ENCODE data around the gene PLSCR4.

- TF ChIP-seq CTCF (IDR thresholded peaks at IDR 0.05) (no peak), EP300 (IDR thresholded peaks at IDR 0.05) (no peak)
Observed at GRCh38 chr3:146273721-146274407, 23.0 kb upstream of the PLSCR4 start.

Measured in gastroesophageal sphincter (tissue), 3 donors.